Dermis microvascular lymphatic vessel endothelial cell (primary cell): ENCODE measurements around the gene LIN9. TPM values are rescaled to one million over a fixed set of nuclear protein-coding genes. Genes with fewer than 3 reads are reported as not detected.

ENCODE experiments used
- total RNA-seq: library from RNA; depleted of rRNA; stranded (reverse); fragments of >200 nt; gene quantifications from 2 replicates; pipeline ENCODE4 v1.2.1, GENCODE V29; 2014

LIN9 gene
- total RNA-seq, 1 donor from 2014 or later, result 5.6 TPM

Other genes with a start within 250 kb of the LIN9 start
- gene H3-3A, start 246.4 kb downstream of the LIN9 start, total RNA-seq, result 183 and 315 TPM in 2 replicates
- gene ACBD3, start 122.4 kb downstream of the LIN9 start, total RNA-seq, result 27.9 and 32.0 TPM in 2 replicates
- gene MIXL1, start 85.5 kb downstream of the LIN9 start, total RNA-seq, result 0.13 TPM in 2 replicates
- gene PARP1, start 98.9 kb upstream of the LIN9 start, total RNA-seq, result 119 and 136 TPM in 2 replicates
- gene STUM, start 239.6 kb upstream of the LIN9 start, total RNA-seq, result 0.13 and 0.25 TPM in 2 replicates